GM11168 (cell line): ENCODE results near the gene LHFPL2.

ENCODE experiments used
- in situ Hi-C: fragments of 300-500 bp; cut with MboI; formaldehyde crosslinking; loops from one replicate; pipeline ENCODE4 v1.12.0; 2022; ENCODE audit warnings: low sequenced_read_pairs; ENCODE audit not compliant: unreplicated experiment

The LHFPL2 gene

GRCh38 chr5:78576376-78576775 lies 72.2 kb downstream of the LHFPL2 start:
- in situ Hi-C loops = no loop called here

GRCh38 chr5:78574731-78575161 lies 73.8 kb downstream of the LHFPL2 start:
- in situ Hi-C loops = no loop called here

DNA sequence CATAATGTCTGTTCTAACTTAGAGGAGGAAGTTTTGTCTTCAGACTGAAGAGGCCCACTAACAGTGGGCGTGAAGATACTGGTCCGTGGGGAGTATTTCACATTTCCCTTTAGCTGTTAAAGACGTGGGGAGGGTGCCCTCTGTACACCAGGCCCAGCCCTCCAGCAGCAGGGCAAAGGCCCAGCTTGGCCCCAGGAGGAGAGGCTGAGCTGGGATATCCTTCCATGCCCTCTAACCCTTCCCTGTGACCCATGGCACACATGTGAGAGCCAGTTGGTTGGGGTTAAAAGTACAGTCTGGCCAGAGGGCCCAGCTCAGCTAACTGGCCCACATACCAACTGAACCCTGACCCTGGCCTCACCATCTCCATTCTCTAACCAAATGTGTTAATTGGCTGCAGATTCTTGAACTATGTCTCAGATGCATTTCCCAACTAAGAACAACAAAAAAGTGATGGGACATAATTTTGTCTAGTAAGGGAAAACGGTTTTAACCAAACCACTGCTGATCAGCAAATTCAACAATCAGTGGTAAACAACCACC lies 74.4 kb downstream of the LHFPL2 start:
- in situ Hi-C loops = no loop called here

- in situ Hi-C loops = no loop called here
These were observed 75.3 kb downstream of the LHFPL2 start for GRCh38 chr5:78573318-78573717.

DNA sequence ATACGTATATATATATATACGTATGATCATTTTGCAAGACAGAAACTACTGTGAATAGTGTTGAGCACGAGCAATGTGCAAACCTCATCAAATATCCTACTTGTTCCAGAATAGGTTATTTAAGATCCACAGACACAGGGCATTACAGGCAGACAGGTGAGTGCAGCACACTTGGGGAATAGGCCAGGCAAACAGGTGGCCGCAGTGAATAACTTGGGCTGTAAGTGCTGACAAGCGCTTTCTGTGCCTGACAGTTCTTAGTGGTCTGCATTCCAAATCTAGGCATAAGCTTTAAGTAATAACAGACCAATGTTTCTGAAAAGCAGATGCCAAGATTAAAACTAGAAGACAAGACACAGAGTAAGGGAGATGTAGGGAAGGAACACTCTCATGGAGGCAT lies 77.9 kb downstream of the LHFPL2 start:
- in situ Hi-C loops = no loop called here

DNA sequence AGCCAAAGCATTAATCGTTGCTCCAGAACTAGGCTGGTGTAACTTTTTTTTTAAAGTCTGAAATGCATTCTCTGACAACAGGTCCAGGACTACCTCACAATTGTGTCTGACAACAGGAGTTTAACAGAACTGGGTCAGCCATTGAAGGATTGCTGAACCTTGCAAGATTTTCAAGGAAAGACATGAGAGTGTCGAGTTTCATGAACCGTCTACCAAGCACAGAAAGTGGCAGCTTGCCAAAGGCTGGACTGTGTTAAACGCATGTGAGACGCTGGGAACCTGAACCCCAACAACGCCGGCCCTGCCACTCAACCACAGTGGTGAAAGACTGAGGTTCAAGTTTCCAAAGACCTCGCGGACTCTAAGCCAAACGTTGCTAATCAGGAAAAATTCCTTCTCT lies 79.1 kb downstream of the LHFPL2 start:
- in situ Hi-C loops = no loop called here

GRCh38 chr5:78568676-78569075 lies 79.9 kb downstream of the LHFPL2 start:
- in situ Hi-C loops = no loop called here

DNA sequence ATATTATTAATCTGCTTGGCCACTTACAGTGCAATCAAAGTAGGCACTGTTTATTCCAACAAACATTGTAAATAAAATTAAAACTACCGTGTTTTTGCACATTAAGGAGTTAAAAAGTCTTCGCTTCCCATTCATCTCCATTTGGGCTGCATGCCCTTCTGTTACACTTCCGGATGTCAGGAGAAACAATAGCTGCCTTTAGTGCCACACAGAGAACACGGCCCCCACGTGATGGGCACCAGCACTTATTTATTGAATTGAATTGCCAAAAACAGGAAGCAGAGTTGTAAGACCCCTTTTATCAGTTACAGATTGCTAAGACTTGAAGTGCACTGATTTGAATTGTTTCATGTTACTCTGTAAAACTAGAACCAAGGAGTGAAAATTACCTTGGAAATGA lies 80.4 kb downstream of the LHFPL2 start:
- in situ Hi-C loops = no loop called here

- in situ Hi-C loops = no loop called here
These were observed 81.0 kb downstream of the LHFPL2 start for GRCh38 chr5:78567617-78568016.

- in situ Hi-C loops = no loop called here
These were observed 81.7 kb downstream of the LHFPL2 start for GRCh38 chr5:78566747-78567425.

DNA sequence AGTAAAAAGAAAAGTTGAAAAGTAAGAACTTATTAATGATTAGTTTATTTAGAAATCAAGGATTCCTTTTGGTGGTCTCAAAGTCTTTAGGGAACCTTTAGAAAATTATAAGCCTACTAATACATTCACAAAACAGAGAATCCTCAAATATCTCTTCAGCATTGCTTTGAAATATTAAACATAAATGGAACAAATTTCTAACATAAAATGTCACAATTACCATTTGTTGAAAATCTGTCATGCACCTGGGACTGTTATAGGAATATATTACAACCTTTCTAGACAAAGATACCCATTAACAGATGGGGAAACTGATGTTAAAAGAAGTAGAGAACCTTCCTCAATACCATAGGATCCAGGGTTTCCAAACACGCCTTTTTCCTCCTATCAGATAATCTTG lies 83.2 kb downstream of the LHFPL2 start:
- in situ Hi-C loops = no loop called here

DNA sequence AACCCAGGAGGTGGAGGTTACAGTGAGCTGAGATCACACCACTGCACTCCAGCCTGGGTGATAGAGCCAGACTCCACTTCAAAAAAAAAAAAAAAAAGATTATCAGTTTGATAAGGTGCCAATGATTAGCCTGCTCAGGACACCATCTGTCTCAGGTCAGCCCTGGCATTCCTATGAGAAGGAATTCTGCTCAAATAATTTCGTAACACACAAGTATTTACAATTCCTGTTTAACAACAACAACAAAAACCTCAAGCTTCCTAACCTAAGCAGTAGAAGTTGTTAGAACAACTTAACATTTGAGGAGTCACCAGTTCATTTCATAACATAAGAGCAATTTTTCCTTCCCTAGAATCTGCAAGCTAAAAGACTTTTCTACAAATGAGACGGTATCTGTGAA lies 85.0 kb downstream of the LHFPL2 start:
- in situ Hi-C loops = no loop called here

GRCh38 chr5:78562714-78563330 lies 85.8 kb downstream of the LHFPL2 start:
- in situ Hi-C loops = no loop called here

GRCh38 chr5:78562001-78562400 lies 86.6 kb downstream of the LHFPL2 start:
- in situ Hi-C loops = no loop called here

DNA sequence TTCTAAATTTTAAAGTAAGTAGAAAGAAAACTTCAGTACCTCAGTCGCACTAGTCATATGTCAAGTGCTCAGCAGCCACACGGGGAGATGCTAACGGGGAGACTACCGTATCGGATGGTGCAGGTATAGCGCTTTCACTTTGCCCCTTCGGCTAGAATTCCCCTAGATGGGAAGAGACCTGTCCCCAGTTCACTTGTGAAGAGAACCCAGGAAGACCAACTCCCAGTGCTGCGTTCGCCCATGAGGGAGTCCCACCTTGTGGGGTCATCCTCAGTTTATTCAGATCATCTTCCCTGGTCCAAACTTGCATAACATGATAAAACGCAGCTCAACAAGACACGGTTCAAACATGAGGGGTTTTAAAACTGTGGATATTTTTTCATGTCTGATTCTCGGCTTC lies 87.3 kb downstream of the LHFPL2 start:
- in situ Hi-C loops = no loop called here

GRCh38 chr5:78560000-78560855 lies 88.3 kb downstream of the LHFPL2 start:
- in situ Hi-C loops = no loop called here

DNA sequence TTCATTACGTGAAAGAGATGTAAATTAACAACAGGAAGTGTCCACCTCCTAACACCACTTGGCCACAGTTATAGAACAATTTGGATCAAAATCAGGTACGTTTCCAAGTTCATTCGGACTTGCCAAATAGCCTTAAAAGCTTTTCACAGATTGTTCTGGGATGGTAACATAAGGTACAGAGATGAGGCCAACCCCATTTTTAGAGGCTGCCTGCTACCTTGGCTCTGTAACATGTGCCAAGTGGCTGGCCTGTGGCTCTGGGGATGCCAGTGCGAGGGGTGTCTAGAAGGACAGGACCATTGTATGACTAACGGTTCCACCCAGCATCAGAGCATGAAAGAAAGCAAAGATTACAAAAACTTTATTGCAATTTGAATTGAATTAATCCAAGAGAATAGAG lies 91.0 kb downstream of the LHFPL2 start:
- in situ Hi-C loops = no loop called here

GRCh38 chr5:78555870-78556269 lies 92.7 kb downstream of the LHFPL2 start:
- in situ Hi-C loops = no loop called here

DNA sequence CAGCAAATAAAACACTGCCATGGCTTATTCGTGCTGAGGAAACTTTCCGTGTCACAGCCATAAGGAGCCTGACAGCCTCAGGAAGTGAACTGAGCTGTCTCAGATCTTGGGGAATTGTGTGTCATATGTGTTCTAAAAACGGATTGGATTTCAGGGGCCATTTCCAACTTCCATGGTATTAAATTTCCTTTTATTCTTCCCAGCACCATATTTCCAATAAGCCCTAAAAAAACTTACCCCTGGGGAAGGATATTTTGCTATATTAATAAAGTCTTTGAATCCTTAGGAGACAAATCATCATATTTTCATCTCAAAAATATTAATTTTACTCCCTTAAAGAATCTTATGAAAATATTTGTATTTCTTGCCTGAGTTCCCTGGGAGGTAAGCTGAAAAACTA lies 93.9 kb downstream of the LHFPL2 start:
- in situ Hi-C loops = no loop called here

DNA sequence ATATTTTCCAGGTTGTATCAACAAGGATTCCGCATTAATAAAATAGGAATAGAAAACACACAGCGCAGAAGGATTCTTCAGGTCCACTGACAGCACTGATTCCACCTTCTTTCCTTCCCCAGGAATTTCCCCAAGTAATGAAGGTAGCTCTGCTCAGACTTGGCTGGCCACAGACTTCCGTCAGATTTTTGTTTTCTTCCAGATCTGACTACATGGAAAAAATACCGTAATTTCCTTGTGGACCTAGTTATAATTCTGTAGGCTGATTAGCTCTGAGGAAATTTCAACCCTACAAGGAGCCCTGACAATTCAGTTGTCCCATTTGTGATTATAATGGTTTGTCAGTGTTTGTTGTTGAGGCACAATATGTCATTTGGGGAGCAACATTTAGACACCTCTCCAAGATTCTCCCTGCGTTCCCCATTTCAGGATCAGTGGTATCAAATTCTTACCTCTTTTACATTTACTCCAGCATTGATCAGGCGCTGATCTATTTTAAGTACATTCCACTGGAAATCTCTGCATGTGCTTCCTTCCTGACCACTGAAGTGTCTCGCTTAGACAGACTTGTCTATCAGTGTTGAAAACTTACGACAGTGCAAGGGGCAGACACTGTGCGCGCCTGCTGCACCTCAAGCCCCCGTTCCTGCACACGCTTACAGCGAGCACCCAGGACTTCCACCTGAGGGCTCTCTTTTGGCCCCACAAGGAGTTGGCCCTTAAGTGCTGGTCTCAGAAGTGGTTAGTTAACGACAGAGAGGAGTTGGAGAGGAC lies 94.8 kb downstream of the LHFPL2 start:
- in situ Hi-C loops = no loop called here
